C4-2B (cell line): ENCODE data around the gene SKAP2.

Experiments
- CTCF ChIP-seq: fragments of 450-650 bp; conservative IDR thresholded peaks from 2 replicates; pipeline ENCODE4 v1.5.1; 2017; ENCODE audit warnings: mild to moderate bottlenecking
- ZFX ChIP-seq: fragments of 450-650 bp; IDR thresholded peaks from 2 replicates; pipeline ENCODE4 v1.6.1; 2017

DNA sequence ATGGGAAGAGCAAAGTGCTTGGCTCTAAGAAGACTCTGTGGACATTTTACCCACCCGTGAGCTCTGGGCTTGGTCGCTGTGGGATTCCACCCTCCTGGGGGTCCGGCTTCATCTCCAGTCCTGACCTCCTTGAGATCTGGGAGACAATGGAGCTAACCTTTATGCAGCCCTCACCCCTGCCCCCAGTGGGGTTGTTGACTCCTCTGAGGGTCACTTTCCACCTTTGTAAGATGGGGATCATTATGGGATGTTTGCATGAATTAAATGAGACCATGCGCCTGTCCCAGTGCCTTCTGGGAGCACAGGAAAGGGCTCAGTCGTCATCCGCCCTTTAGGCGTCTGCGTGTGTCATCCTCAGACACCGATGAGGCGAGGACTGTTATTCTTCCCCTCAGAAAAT, 237.2 kb downstream of the SKAP2 start:
- TF ChIP-seq CTCF (no peak), ZFX (no peak)
